Spleen (tissue), 11 donors: Measurements from ENCODE around the gene CATSPERD. TPM values are rescaled to one million over a fixed set of nuclear protein-coding genes. Genes with fewer than 3 reads are reported as not detected.

Source experiments
- DNase-seq: peaks from one replicate; pipeline ENCODE4 v3.0.0-alpha.2; 2020
- H3K27ac ChIP-seq, 8 donors: fragments of 200-600 bp; sonication (generic) in 7 of 8; 1 replicate in 4 of 8; 2 replicates in 4 of 8; pipeline versions ENCODE4 v1.5.0 to v1.8.0; 2016 to 2021; ENCODE audit warnings: inconsistent platforms in 4 of 8, mild to moderate bottlenecking in 4 of 8, moderate library complexity in 1 of 8
- H3K27me3 ChIP-seq, 7 donors: fragments of 200-600 bp; sonication (generic) in 6 of 7; replicated peaks in 1 of 7; 1 replicate in 4 of 7; 2 replicates in 3 of 7; pipeline versions ENCODE4 v1.5.0 to v1.8.0; 2016 to 2021; ENCODE audit warnings: inconsistent platforms in 3 of 7, mild to moderate bottlenecking in 1 of 7
- H3K36me3 ChIP-seq, 6 donors: fragments of 200-600 bp; sonication (generic) in 5 of 6; 1 replicate in 4 of 6; 2 replicates in 2 of 6; pipeline versions ENCODE4 v1.5.0 to v1.8.0; 2016 to 2021; ENCODE audit warnings: inconsistent platforms in 2 of 6
- H3K4me1 ChIP-seq, 6 donors: fragments of 200-600 bp; sonication (generic) in 5 of 6; 1 replicate in 3 of 6; 2 replicates in 3 of 6; pipeline versions ENCODE4 v1.5.0 to v1.8.0; 2016 to 2021; ENCODE audit warnings: inconsistent platforms in 3 of 6
- H3K4me3 ChIP-seq, 8 donors: fragments of 200-600 bp; sonication (generic) in 7 of 8; 1 replicate in 4 of 8; 2 replicates in 4 of 8; pipeline versions ENCODE4 v1.5.0 to v1.8.0; 2016 to 2021; ENCODE audit warnings: inconsistent platforms in 4 of 8, mild to moderate bottlenecking in 4 of 8, moderate library complexity in 2 of 8
- H3K9me3 ChIP-seq, 8 donors: fragments of 200-600 bp; sonication (generic) in 7 of 8; 1 replicate in 4 of 8; 2 replicates in 4 of 8; pipeline versions ENCODE4 v1.5.0 to v1.8.0; 2016 to 2021; ENCODE audit warnings: inconsistent platforms in 4 of 8
- POLR2A ChIP-seq, 3 donors: fragments of 450-650 bp; IDR thresholded peaks; one replicate each; pipeline ENCODE4 v1.5.1; 2017; ENCODE audit warnings: antibody characterized with exemption in 3 of 3, mild to moderate bottlenecking in 1 of 3
- POLR2AphosphoS5 ChIP-seq, 3 donors: sonication (generic); formaldehyde crosslinking; IDR thresholded peaks; one replicate each; pipeline ENCODE4 v1.5.1; 2017; ENCODE audit warnings: antibody characterized with exemption in 3 of 3
- WGBS, 5 donors: extraction: QIAGEN DNeasy Blood & Tissue Kit in 3 of 5; methylation state at CpG; one replicate each; pipeline versions ENCODE4 v1.1.5 to v1.1.7; 2013 to 2018; 5-methylcytosine and 5-hydroxymethylcytosine counted together
- intact Hi-C: fragments of 100-400 bp; cut with DNase I; formaldehyde crosslinking; loops from one replicate; pipeline ENCODE4 v1.15.0; 2023; ENCODE audit warnings: low total_unique reads
- polyA plus RNA-seq, 3 donors: library from polyadenylated mRNA; stranded (reverse); fragments of 200-250 nt; gene quantifications; one replicate each; pipeline ENCODE4 v1.2.1, GENCODE V29; 2013
- total RNA-seq, 7 donors: library from RNA; depleted of rRNA in 3 of 7; stranded (reverse); fragments of >200 nt in 3 of 7; fragmentation: NEBNext Ultra II Directional in 4 of 7; extraction: Animal tissue kit (Norgen Biotek cat#: 25700) in 4 of 7; gene quantifications; one replicate each; pipeline versions ENCODE4 v1.1.0 to v1.2.1, GENCODE V29; 2016 to 2021
- TF ChIP-seq, protein P1 (sequence below), 11 experiments: fragments of 200-600 bp in 7 of 11; fragments of 450-650 bp in 4 of 11; sonication (generic) in 4 of 11; IDR thresholded peaks in 8 of 11; conservative IDR thresholded peaks in 3 of 11; 1 replicate in 7 of 11; 2 replicates in 4 of 11; pipeline versions ENCODE4 v1.4.0 to v1.8.0; 2016 to 2021; ENCODE audit warnings: antibody characterized with exemption in 11 of 11, inconsistent platforms in 4 of 11, mild to moderate bottlenecking in 1 of 11
- donor health status: healthy with polysubstance abuse.
- donor health status: DM: no; HTN: no; CAD: no; lungs with moderate emphysema.
- donor health status: DM: no; HTN: no; CAD: no.
- donor health status: Bipolar disorder and iron deficiency.
- donor health status: healthy.
- donor health status: DM: no; HTN: no; CAD: no.
- donor health status: DM: yes; HTN: yes; CAD: no.

Gene CATSPERD
- total and polyA plus RNA-seq, 10 donors: not detected

DNA sequence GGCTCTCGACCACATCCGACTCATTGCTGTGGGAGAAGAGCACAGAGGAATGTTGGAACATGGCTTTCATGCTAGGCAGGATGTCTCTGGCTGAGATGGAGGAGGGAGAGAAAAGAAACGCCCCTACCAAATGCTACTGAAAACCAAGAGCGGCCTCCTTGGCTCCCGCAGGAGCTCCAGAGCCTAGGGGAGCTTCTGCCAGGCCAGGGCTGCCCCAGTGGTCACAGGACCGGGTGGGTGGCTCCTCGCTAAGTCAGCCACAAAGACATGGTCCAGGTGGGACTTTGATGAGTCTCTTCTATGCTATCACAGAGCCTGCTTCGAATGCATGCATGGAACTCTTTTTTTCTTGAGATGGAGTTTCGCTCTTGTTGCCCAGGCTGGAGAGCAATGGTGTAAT, 7.2 kb upstream of the CATSPERD start:
- peaks cover 6 to 26% (median 15%) of the 10 kb centered on the region in 6 donors for H3K4me1 ChIP-seq
- no peaks in the 10 kb centered on the region for H3K27me3 ChIP-seq
- no peak overlapping the region for H3K27ac ChIP-seq
- intact Hi-C loops: no loop called here
- TF ChIP-seq POLR2A (IDR thresholded peaks at IDR 0.05) (no peak), POLR2AphosphoS5 (IDR thresholded peaks at IDR 0.05) (no peak)
- TF ChIP-seq, protein P1, sequence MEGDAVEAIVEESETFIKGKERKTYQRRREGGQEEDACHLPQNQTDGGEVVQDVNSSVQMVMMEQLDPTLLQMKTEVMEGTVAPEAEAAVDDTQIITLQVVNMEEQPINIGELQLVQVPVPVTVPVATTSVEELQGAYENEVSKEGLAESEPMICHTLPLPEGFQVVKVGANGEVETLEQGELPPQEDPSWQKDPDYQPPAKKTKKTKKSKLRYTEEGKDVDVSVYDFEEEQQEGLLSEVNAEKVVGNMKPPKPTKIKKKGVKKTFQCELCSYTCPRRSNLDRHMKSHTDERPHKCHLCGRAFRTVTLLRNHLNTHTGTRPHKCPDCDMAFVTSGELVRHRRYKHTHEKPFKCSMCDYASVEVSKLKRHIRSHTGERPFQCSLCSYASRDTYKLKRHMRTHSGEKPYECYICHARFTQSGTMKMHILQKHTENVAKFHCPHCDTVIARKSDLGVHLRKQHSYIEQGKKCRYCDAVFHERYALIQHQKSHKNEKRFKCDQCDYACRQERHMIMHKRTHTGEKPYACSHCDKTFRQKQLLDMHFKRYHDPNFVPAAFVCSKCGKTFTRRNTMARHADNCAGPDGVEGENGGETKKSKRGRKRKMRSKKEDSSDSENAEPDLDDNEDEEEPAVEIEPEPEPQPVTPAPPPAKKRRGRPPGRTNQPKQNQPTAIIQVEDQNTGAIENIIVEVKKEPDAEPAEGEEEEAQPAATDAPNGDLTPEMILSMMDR (IDR thresholded peaks at IDR 0.05 in 8 of 11, conservative IDR thresholded peaks at IDR 0.05 in 3 of 11): no peak
- peaks cover 3 to 89% (median 61%) of the 10 kb centered on the region in 6 donors for H3K36me3 ChIP-seq
- 93 to 98% (median 94%) methylated on average over 9 of the region's 9 CpGs for WGBS, 5 donors
- H3K9me3 ChIP-seq: no peaks in the 10 kb centered on the region
- no peak overlapping the region for H3K4me3 ChIP-seq
- no peak for DNase-seq

- no peak for TF ChIP-seq POLR2AphosphoS5 (IDR thresholded peaks at IDR 0.05)
- no peak for TF ChIP-seq POLR2A (IDR thresholded peaks at IDR 0.05)
- TF ChIP-seq, protein P1 (IDR thresholded peaks at IDR 0.05 in 8 of 11, conservative IDR thresholded peaks at IDR 0.05 in 3 of 11): no peak
- no peak for DNase-seq
- intact Hi-C loops: no loop called here
- H3K4me3 ChIP-seq: no peak overlapping the region
- H3K36me3 ChIP-seq: peaks cover 3 to 73% (median 46%) of the 10 kb centered on the region in 6 donors
- no peaks in the 10 kb centered on the region for H3K9me3 ChIP-seq
- H3K4me1 ChIP-seq: peaks cover 18 to 41% (median 30%) of the 10 kb centered on the region in 6 donors
- 90 to 96% (median 95%) methylated on average over 10 of the region's 10 CpGs for WGBS, 5 donors
- H3K27me3 ChIP-seq: no peaks in the 10 kb centered on the region
- H3K27ac ChIP-seq: no peak overlapping the region
Measured at GRCh38 chr19:5714816-5715215, 5.6 kb upstream of the CATSPERD start.

GRCh38 chr19:5717215-5717935, 3.1 kb upstream of the CATSPERD start:
- intact Hi-C loops: no loop called here
- H3K27ac ChIP-seq: no peak overlapping the region
- peaks cover 0 to 48% (median 21%) of the 10 kb centered on the region in 6 donors for H3K36me3 ChIP-seq

More at GRCh38 chr19:5717215-5717935, 3.1 kb upstream of the CATSPERD start:
- H3K9me3 ChIP-seq: no peaks in the 10 kb centered on the region
- H3K4me3 ChIP-seq: no peak overlapping the region
- peaks cover 18 to 52% (median 37%) of the 10 kb centered on the region in 6 donors for H3K4me1 ChIP-seq
- 80 to 90% (median 84%) methylated on average over 8 of the region's 8 CpGs for WGBS, 5 donors
- DNase-seq: no peak
- TF ChIP-seq, protein P1 (IDR thresholded peaks at IDR 0.05 in 8 of 11, conservative IDR thresholded peaks at IDR 0.05 in 3 of 11): no peak
- TF ChIP-seq POLR2A (IDR thresholded peaks at IDR 0.05) (no peak), POLR2AphosphoS5 (IDR thresholded peaks at IDR 0.05) (no peak)
- H3K27me3 ChIP-seq: no peaks in the 10 kb centered on the region
